HG03439 (cell line): Measurements from ENCODE around the gene GNMT.
"Not testable (repeated sequence)": the region's sequence is repeated elsewhere in the genome, so short reads cannot be mapped to it uniquely, and the experiment has no call there.

Experiments
- ATAC-seq: cut with Tn5 transposase; IDR thresholded peaks from one replicate; pipeline ENCODE4 v1.9.1; 2021; ENCODE audit warnings: mild to moderate bottlenecking, moderate library complexity; ENCODE audit not compliant: unreplicated experiment

GNMT gene

DNA sequence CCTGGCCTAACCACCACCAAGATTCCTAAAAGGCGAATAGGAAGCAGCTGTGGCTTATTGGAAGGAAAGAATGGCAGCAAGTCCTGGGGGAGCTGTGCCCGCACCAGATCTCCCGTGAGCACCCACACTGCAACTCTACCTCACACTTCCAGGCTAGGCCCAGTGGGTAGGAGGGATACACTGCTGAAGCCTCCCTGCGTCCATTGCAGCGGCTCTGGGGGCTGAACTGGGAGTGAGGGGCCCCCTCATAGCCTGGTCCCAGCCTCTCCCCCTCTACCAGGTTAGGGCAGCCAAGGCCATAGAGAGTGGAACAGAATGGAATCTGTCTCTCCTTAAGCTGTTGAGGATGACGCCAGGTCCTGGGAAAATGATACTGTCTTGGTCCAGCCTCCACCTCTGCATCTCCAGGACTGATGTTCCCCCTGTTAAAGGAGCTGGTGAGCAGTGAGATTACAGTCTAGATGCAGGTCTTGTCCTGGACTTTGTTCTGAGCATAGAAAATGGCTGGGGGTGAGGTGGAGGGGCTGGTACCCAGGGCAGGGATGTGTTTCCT, 20.0 kb upstream of the GNMT start:
- ATAC-seq = no peak

DNA sequence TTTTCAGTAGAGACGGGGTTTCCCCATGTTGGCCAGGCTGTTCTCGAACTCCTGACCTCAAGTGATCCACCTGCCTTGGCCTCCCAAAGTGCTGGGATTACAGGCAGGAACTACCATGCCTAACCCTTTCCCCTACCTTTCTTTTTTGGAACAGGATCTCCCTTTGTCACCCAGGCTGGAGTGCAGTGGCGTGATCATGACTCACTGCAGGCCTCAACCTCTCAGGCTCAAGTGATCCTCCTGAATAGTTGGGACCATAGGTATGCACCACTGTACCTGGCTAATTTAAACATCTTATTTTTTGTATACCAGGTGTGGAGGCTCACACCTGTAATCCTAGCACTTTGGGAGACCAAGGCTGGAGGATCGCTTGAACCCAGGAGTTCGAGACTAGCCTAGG, 19.2 kb upstream of the GNMT start:
- not testable (repeated sequence) for ATAC-seq

DNA sequence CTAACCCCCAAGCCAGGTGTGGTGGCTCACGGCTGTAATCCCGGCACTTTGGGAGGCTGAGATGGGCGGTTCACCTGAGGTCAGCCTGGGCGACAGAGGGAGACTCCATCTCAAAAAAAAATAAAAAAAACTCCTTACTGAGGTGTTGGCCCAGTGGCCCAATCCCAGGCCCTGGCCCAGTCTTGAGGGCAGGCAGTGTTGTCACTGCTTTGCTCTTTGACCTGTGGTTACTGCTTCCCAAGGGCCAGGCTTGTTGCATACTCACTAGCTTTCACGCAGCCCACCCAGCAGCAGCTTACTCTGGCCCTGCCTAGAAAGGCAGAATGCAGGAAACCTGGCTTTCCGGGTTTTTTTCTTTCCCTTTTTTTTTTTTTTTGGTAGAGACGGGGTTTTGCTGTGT, 18.1 kb upstream of the GNMT start:
- ATAC-seq = no peak

DNA sequence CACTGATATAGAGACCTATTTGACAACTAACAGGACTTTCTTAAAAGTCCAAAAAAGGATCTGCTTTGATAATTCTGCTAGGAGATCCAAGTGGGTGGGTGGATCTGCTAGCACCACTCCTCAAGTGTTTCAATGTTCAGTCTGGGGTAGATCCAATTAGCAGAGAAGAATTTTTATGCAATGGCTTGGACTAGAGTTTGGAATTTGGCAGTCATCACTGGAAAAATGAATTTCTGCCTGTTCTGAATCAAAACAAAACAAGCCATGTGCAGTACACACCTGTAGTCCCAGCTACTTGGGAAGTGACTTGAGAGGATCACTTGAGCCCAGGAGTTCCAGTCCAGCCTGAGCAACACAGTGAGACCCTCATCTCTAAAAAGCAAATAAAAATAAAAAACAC, 12.6 kb upstream of the GNMT start:
- ATAC-seq = no peak

- no peak for ATAC-seq
These were observed 8.2 kb upstream of the GNMT start for GRCh38 chr6:42952389-42952788.

GRCh38 chr6:42954405-42954804, 6.1 kb upstream of the GNMT start:
- ATAC-seq = not testable (repeated sequence)

- no peak for ATAC-seq
These were observed 2.4 kb upstream of the GNMT start for GRCh38 chr6:42958125-42958524.

GRCh38 chr6:42959917-42960242, 674 bp upstream of the GNMT start:
- no peak for ATAC-seq

DNA sequence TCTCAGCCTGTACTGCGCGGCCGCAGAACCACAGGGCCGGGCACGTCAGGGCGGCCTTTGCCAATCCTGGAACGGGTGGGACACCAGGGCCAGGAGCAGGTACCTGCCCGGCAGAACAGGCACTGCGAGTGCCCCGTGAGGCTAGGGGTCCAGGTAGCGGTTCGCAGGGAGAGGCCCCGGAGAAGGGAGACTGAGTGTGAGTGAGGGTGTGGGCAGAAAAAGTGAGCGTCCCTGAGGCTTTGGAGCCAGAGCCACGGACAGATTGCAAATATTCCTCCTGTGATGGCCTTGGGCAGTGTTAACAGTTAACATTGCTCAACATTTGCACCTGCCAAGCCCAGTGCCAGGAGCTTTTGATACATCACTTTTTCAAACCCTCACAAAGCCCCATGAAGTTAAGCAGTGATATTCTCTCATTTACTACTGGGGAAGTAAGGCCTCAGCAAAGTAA, 491 bp downstream of the GNMT start:
- no peak for ATAC-seq

DNA sequence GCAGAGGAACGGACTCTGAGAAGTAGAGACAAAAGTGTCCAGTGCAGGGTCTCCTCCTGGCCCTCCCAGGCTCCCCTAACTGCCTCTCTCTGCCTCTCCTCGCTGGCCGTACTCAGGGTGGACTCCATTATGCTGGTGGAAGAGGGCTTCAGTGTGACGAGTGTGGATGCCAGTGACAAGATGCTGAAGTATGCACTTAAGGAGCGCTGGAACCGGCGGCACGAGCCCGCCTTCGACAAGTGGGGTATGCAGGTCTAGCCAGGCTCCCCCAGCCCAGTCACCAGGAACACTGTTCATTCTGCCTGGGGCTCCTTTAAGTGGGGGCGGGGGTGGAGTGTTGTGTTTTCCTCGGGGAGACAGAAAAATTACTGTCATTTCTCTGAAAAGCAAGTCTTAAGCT, 1.5 kb downstream of the GNMT start:
- no peak for ATAC-seq

GRCh38 chr6:42962502-42963178, 2.1 kb downstream of the GNMT start:
- ATAC-seq = no peak

DNA sequence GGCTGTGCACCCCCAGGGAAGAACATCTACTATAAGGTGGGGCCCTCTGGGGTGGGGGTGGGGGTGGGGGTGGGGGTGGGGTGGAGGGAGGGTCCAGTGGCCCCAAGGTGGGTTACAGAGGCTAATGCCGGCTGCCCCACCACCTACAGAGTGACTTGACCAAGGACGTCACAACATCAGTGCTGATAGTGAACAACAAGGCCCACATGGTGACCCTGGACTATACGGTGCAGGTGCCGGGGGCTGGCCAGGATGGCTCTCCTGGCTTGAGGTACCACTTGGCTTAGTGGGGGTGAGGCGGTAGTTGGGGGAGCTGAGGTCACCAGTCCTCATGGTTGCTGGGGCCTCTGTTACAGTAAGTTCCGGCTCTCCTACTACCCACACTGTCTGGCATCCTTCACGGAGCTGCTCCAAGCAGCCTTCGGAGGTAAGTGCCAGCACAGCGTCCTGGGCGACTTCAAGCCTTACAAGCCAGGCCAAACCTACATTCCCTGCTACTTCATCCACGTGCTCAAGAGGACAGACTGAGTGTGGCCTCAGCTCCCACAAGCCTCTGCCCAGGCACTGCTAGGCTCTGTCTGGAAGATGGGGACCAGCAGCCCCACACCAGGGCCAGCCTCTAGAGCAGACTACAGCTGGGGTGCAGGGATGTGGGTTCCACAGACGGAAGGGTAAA, 2.8 kb downstream of the GNMT start:
- ATAC-seq = no peak

DNA sequence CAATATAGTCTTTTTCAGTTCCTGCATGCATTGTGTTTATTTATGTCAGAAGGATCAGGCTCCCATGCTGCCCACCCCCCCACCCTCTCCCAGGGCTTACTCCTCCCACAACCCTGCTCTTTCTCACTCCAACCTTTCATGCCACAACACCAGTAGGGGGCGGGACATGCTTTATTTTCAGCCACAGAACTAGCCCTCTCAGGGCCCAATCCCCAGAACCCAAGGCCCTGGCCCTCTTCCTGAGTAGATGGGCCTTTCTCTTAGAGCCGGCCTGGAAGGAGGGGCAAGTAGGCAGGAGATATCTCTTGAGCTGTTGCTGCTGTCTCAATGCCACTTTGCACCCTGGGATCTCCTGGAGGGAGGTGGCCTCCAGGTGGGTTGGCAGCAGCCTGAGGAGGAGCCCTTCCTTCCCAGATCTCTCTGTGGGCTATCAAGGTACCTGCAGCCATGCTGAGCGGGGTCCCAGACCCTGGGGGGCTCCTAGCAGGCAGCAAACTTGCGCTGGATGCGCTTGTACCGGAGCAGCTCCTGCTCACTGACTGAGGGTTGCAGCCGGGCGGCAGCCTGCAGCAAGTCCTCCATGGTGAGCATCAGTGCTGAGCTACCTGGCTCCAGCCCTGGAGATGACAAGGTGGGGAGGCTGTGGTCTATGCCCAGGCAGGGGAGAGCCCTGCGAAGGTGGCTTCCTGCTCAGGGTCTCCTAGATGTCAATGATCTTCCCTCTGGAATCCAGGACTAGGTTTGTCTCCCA, 3.5 kb downstream of the GNMT start:
- no peak for ATAC-seq

DNA sequence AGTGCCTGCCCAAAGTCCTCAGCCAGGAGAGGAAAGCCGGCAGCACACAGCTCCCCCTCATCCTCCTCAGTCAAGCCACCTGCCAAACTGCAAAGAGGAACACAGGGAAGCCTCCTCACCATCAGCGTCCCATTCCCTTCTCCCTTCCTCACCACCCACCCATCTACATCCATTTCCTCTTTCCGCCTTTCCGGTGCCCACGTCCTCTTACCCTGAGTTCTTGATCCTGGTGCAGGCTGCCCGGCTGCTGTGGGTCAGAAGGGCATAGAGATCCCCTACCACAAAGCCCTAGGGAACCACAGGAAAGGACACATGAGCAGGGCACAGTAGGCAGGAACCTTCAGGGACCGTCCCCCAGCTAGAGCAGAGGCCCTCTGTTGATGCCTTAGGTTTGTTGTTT, 6.0 kb downstream of the GNMT start:
- ATAC-seq = no peak

DNA sequence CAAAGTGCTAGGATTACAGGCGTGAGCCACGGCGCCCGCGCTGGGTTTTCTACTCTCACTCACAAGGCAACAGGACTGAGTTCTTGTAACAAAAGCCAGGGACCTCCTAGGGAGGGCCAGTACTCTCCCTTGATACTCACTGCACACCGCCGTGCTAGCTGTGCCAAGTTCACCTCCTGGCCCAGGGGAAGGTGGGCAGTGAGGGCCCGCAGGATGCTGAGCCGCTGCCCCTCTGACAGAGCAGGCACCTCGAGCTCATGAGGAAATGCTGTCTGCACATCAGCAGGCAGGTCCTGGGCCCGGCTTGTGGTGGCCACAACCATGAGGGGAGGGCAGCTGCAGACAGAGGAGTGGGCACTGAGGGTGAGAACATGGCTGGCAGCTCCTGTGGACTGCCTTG, 6.7 kb downstream of the GNMT start:
- ATAC-seq = no peak

DNA sequence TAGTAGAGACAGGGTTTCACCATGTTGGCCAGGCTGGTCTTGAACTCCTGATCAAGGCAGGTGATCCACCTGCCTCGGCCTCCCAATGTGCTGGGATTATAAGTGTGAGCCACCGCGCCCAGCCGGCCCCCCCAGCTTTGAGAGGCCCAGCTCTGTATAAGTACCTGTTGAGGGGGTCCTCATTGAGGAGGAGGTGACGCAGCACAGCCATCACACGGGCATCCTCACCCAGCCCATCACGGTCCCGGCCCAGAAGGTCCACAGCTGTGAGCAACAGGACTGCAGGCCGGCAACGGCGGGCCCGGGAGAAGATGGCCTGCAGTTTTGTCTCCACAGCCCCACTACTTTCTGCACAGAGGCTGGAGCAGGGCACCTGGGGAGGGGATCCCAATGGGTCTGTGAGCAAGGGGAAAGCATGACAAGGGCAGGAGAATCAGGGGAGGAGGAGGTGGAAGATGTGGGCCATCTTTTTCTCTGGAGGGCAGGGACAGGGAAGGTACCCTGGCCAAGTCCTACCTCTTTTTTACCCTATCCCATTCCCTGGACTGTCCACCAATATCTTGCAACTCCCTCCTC, 7.7 kb downstream of the GNMT start:
- no peak for ATAC-seq

GRCh38 chr6:42968783-42969182, 8.2 kb downstream of the GNMT start:
- no peak for ATAC-seq

DNA sequence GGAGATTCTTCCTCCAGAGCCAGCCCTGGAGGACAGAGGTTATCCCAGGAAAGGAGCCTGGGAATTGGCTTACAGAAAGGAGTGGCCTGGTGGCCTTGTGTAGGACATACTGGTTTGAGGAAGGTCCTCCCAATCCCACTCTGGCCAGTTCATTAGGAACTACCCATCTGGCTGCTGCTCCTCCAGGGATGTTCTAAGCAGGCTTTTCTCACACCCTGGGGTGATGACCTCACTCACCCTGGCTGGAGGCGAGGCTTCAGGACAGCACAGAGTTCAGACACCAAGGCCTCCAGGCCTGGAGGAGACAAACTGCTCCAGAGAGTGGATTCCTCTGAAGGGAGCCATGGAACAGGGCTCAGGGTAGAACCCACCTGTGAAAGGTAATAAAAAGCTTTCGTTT, 8.9 kb downstream of the GNMT start:
- no peak for ATAC-seq

DNA sequence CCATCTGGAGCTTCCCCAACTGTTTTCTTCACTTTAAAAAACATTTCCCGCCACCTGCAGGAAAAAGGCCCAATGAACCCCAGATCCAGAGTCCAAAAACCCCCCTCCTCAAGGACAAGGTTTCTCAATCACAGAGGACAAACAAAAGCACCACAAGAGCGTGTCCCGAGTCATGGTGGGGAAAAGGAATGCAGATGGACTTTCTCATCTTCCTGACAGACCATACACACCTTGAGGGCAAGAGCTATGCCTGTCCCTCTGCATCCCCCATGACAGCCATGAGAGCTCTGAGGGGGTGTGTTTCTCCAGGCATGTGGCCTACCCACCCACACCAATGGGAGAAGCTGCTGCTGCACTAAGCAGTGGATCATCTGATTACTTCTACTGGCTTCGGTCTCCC, 9.4 kb downstream of the GNMT start:
- no peak for ATAC-seq

DNA sequence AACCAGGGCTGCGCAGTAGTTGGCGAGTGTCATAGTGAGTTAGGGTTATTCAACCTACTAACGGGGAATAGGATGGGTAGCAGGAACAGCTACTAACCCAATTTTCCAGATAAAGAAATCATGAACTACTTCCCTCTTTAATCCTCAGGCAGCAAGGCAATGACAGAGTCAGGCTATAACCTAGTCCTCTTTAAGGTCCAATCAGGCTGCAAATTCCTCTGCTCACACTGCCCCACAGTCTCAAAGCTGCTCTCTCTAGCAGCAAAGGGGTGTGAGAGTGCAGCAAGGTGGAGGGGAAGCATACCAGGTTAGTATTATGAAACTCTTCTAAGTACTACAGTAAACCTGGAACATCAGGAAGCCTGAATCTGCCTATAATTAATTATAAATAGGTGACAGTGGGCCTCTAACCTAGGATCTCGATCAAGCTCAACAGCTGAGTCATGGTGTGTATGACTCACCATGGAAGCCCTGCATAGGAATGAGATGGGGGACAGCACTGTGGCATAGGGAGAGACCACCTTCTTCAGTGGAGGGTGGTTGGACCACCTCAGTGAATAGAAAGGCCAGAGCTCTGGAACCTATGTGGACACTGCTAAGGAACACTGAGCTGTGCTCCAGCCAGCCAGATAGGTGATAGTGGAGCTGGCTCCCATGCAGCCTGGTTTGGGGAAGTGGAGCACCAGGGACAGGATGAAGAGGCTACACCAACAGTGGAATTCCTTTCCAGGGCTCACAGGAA, 10.5 kb downstream of the GNMT start:
- no peak for ATAC-seq
